OCI-LY3 (cell line): ENCODE results near the gene RASL12.

Experiments used
- H2AFZ ChIP-seq: fragments of 200-600, 300-600 bp; shearing (Covaris generic); 2 replicates; pipeline ENCODE4 v1.6.0; 2014; ENCODE audit warnings: antibody characterized with exemption, low read depth, low read length
- H3K27ac ChIP-seq: fragments of 200-600, 300-600 bp; sonication (generic); 2 replicates; pipeline ENCODE4 v1.5.1; 2014; ENCODE audit warnings: mild to moderate bottlenecking, low read length, moderate library complexity, mixed read lengths
- H3K27me3 ChIP-seq: fragments of 200-600, 300-600 bp; sonication (generic); 2 replicates; pipeline ENCODE4 v1.6.1; 2014; ENCODE audit warnings: low read depth, low read length, mixed read lengths
- H3K36me3 ChIP-seq: fragments of 200-600, 300-600 bp; sonication (generic); replicated peaks from 2 replicates; pipeline ENCODE3; 2014; ENCODE audit warnings: low read depth, low read length, mixed read lengths
- H3K4me1 ChIP-seq: fragments of 300-600, 200-600 bp; sonication (generic); 2 replicates; pipeline ENCODE4 v1.6.1; 2014; ENCODE audit warnings: low read length, mixed read lengths
- H3K4me2 ChIP-seq: fragments of 200-600, 300-600 bp; sonication (generic); 2 replicates; pipeline ENCODE4 v1.6.1; 2014; ENCODE audit warnings: low read length, mixed read lengths
- H3K4me3 ChIP-seq: fragments of 300-600, 200-600 bp; sonication (generic); 2 replicates; pipeline ENCODE4 v1.5.1; 2014; ENCODE audit warnings: antibody characterized with exemption, mild to moderate bottlenecking, low read length, moderate library complexity
- H3K79me2 ChIP-seq: fragments of 300-600, 200-600 bp; shearing (Covaris generic); 2 replicates; pipeline ENCODE4 v1.6.1; 2014; ENCODE audit warnings: mild to moderate bottlenecking, low read length, mixed read lengths
- H3K9ac ChIP-seq: fragments of 300-600, 200-600 bp; shearing (Covaris generic); 2 replicates; pipeline ENCODE4 v1.6.0; 2014; ENCODE audit warnings: mild to moderate bottlenecking, low read length, moderate library complexity
- H3K9me3 ChIP-seq: fragments of 200-600, 300-600 bp; shearing (Covaris generic); 2 replicates; pipeline ENCODE4 v1.6.1; 2014; ENCODE audit warnings: low read length, mixed read lengths; ENCODE audit not compliant: insufficient read depth
- H4K20me1 ChIP-seq: fragments of 200-600, 300-600 bp; sonication (generic); 2 replicates; pipeline ENCODE4 v1.6.1; 2016; ENCODE audit warnings: low read length, mixed read lengths; ENCODE audit not compliant: insufficient read depth
- CTCF ChIP-seq: fragments of 200-600, 300-600 bp; sonication (generic); IDR thresholded peaks from 2 replicates; pipeline ENCODE4 v1.5.1; 2014; ENCODE audit warnings: antibody characterized with exemption, low read length, low read depth
- EZH2phosphoT487 ChIP-seq: fragments of 200-600 bp; shearing (Covaris generic); IDR thresholded peaks from 2 replicates; pipeline ENCODE4 v1.6.1; 2018; ENCODE audit warnings: antibody characterized with exemption, mixed run types, low read depth

The RASL12 gene

GRCh38 chr15:65106011-65106590 lies 38.3 kb upstream of the RASL12 start:
- H3K4me3 ChIP-seq, result no peak overlapping the region
- H3K4me2 ChIP-seq, result no peak overlapping the region
- no peak overlapping the region for H3K9ac ChIP-seq

GRCh38 chr15:65105038-65105437 lies 37.2 kb upstream of the RASL12 start:
- Histone ChIP-seq H3K9ac (no peak overlapping the region), H3K4me3 (no peak overlapping the region), H4K20me1 (no peaks in the 10 kb centered on the region), H3K4me1 (no peaks in the 10 kb centered on the region), H3K9me3 (no peaks in the 10 kb centered on the region), H3K27me3 (no peaks in the 10 kb centered on the region), H2AFZ (no peak overlapping the region), H3K27ac (no peak overlapping the region), H3K4me2 (no peak overlapping the region), H3K36me3 (peaks cover 9% of the 10 kb centered on the region), H3K79me2 (no peaks in the 10 kb centered on the region)
- TF ChIP-seq CTCF (no peak), EZH2phosphoT487 (no peak)

More at GRCh38 chr15:65106011-65106590, 38.3 kb upstream of the RASL12 start:
- Histone ChIP-seq H3K79me2 (no peaks in the 10 kb centered on the region), H3K27me3 (no peaks in the 10 kb centered on the region), H3K27ac (no peak overlapping the region), H4K20me1 (no peaks in the 10 kb centered on the region), H2AFZ (no peak overlapping the region), H3K9me3 (no peaks in the 10 kb centered on the region), H3K4me1 (no peaks in the 10 kb centered on the region), H3K36me3 (peaks cover 6% of the 10 kb centered on the region)
- TF ChIP-seq CTCF, result no peak
- no peak for TF ChIP-seq EZH2phosphoT487

GRCh38 chr15:65102912-65103311 lies 35.1 kb upstream of the RASL12 start:
- Histone ChIP-seq H4K20me1 (no peaks in the 10 kb centered on the region), H2AFZ (no peak overlapping the region), H3K9me3 (no peaks in the 10 kb centered on the region), H3K4me3 (no peak overlapping the region), H3K9ac (no peak overlapping the region), H3K4me1 (no peaks in the 10 kb centered on the region), H3K36me3 (peaks cover 20% of the 10 kb centered on the region), H3K79me2 (no peaks in the 10 kb centered on the region), H3K27me3 (no peaks in the 10 kb centered on the region), H3K27ac (no peak overlapping the region), H3K4me2 (no peak overlapping the region)
- TF ChIP-seq EZH2phosphoT487, result no peak
- TF ChIP-seq CTCF, result no peak

- H3K9ac ChIP-seq, result no peak overlapping the region
- no peaks in the 10 kb centered on the region for H3K9me3 ChIP-seq
- no peak overlapping the region for H3K4me2 ChIP-seq
- no peak overlapping the region for H3K4me3 ChIP-seq
- peaks cover 20% of the 10 kb centered on the region for H3K36me3 ChIP-seq
- H3K27ac ChIP-seq, result no peak overlapping the region
- H3K79me2 ChIP-seq, result no peaks in the 10 kb centered on the region
- no peaks in the 10 kb centered on the region for H3K4me1 ChIP-seq
- H2AFZ ChIP-seq, result no peak overlapping the region
- TF ChIP-seq EZH2phosphoT487 (no peak), CTCF (no peak)
- H3K27me3 ChIP-seq, result no peaks in the 10 kb centered on the region
- no peaks in the 10 kb centered on the region for H4K20me1 ChIP-seq
Observed at GRCh38 chr15:65101891-65102708, 34.3 kb upstream of the RASL12 start.
